Neural progenitor cell (in vitro differentiated cells): Measurements from ENCODE around the gene CHORDC1.

ENCODE experiments used
- EZH2 ChIP-seq: fragments of 200-600 bp; sonication (generic); IDR thresholded peaks from 2 replicates; pipeline ENCODE4 v1.6.1; 2017; ENCODE audit warnings: antibody characterized with exemption, mild to moderate bottlenecking, moderate library complexity
- TF ChIP-seq, protein P1 (sequence below): fragments of 200-600 bp; sonication (generic); IDR thresholded peaks from 2 replicates; pipeline ENCODE4 v1.5.1; 2017; ENCODE audit warnings: antibody characterized with exemption, mild to moderate bottlenecking

DNA sequence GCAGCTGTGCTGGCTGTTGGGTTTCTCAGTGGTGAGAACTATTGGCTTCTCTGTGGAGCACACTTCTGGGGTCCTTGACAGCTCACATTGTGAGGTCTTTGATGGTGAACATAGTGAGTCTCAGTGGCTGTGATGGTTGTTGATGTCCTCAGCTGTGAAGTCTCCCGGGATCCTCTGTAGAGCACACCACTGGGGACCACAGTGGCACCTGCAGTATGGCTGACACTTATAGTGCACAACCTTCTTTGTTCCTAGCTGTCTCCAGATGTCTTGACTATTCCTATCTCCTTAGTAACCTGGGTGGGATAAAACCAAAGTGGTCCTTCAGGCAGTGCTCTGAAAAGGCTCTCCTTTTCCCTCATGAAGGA is 34.3 kb upstream of the CHORDC1 start:
- TF ChIP-seq, protein P1, sequence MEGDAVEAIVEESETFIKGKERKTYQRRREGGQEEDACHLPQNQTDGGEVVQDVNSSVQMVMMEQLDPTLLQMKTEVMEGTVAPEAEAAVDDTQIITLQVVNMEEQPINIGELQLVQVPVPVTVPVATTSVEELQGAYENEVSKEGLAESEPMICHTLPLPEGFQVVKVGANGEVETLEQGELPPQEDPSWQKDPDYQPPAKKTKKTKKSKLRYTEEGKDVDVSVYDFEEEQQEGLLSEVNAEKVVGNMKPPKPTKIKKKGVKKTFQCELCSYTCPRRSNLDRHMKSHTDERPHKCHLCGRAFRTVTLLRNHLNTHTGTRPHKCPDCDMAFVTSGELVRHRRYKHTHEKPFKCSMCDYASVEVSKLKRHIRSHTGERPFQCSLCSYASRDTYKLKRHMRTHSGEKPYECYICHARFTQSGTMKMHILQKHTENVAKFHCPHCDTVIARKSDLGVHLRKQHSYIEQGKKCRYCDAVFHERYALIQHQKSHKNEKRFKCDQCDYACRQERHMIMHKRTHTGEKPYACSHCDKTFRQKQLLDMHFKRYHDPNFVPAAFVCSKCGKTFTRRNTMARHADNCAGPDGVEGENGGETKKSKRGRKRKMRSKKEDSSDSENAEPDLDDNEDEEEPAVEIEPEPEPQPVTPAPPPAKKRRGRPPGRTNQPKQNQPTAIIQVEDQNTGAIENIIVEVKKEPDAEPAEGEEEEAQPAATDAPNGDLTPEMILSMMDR = no peak
- no peak for TF ChIP-seq EZH2
